ENCODE results near the gene KAZN. TPM values are rescaled to one million over a fixed set of nuclear protein-coding genes. Genes with fewer than 3 reads are reported as not detected.

Gene KAZN
- polyA plus RNA-seq, 1 of the 3 experiments (the other 2 are of a cell fraction), result 6.8 TPM

DNA sequence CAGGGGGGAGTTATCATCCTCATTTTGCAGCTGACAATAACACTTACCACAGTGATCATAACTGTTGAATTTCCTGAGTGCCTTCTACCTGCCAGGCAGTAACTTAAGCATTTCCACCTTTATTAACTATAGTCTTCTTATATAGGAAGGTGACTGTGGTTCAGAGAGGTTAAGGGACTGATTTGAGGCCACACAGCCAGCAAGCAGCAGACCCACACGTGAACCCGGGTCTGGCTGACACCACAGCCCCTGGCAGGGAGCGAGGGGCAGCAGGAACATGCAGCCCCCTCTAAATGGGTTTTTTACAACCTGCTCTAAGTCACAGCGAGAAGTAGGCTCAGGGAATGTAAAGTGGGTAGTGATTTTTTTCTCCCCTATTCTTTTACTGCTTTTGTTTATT is 248.2 kb downstream of the KAZN start:
- Histone ChIP-seq H3K27me3 (ENCODE audit: insufficient read depth) (no peaks in the 10 kb centered on the region), H3F3A (replicated peaks; ENCODE audit: insufficient read depth) (no peaks in the 10 kb centered on the region), H3K27ac (ENCODE audit: low read depth in 2 of 2, low read length in 1 of 2) (no peak overlapping the region), H3K9me3 (no peaks in the 10 kb centered on the region), H3K9me2 (no peaks in the 10 kb centered on the region), H4K20me1 (ENCODE audit: insufficient read depth) (no peaks in the 10 kb centered on the region), H3K79me2 (ENCODE audit: insufficient read depth) (no peaks in the 10 kb centered on the region), H3K36me3 (replicated peaks in 1 of 2; ENCODE audit: control insufficient read depth in 1 of 2, insufficient read depth in 2 of 2, low read length in 1 of 2) (no peaks in the 10 kb centered on the region), H3K4me1 (ENCODE audit: control insufficient read depth in 1 of 2, insufficient read depth in 2 of 2, low read depth in 1 of 2, low read length in 1 of 2) (no peaks in the 10 kb centered on the region; a peak in 1 of 4 replicates), H3K9ac (no peak overlapping the region), H3K4me3 (ENCODE audit: low read depth in 2 of 2, low read length in 1 of 2) (no peak overlapping the region), H2AFZ (ENCODE audit: low read depth) (no peak overlapping the region), H3K4me2 (no peak overlapping the region)
- ChIA-PET POLR2A (interaction anchor here (0.7 kb wide), 1 partner anchor 122 kb away, joined by 3 read pairs; no protein-coding TSS in a partner anchor), CTCF (no interaction called here)
- WGBS (ENCODE audit: low lambda C conversion rate), result 14% methylated on average over 4 of the region's 4 CpGs
- no peak for DNase-seq
- TF ChIP-seq, protein P1, sequence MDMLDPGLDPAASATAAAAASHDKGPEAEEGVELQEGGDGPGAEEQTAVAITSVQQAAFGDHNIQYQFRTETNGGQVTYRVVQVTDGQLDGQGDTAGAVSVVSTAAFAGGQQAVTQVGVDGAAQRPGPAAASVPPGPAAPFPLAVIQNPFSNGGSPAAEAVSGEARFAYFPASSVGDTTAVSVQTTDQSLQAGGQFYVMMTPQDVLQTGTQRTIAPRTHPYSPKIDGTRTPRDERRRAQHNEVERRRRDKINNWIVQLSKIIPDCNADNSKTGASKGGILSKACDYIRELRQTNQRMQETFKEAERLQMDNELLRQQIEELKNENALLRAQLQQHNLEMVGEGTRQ (IDR thresholded peaks at IDR 0.05; ENCODE audit: borderline replicate concordance, low read depth, low read length), result no peak
- TF ChIP-seq ZBTB33 (IDR thresholded peaks at IDR 0.05; ENCODE audit: borderline replicate concordance, low read depth) (no peak), CHD2 (IDR thresholded peaks at IDR 0.05; ENCODE audit: low read length, partially characterized antibody) (no peak), RXRA (IDR thresholded peaks at IDR 0.05; ENCODE audit: borderline replicate concordance, low read depth) (no peak)

- no peak for TF ChIP-seq RXRA (IDR thresholded peaks at IDR 0.05; ENCODE audit: borderline replicate concordance, low read depth)
- DNase-seq, result no peak
- Histone ChIP-seq H3K27ac (ENCODE audit: low read depth in 2 of 2, low read length in 1 of 2) (no peak overlapping the region), H3K9ac (no peak overlapping the region), H3K9me3 (no peaks in the 10 kb centered on the region), H3K27me3 (ENCODE audit: insufficient read depth) (no peaks in the 10 kb centered on the region), H3K4me2 (no peak overlapping the region), H3K4me1 (ENCODE audit: control insufficient read depth in 1 of 2, insufficient read depth in 2 of 2, low read depth in 1 of 2, low read length in 1 of 2) (peaks cover 0 to 5% of the 10 kb centered on the region in 2 experiments; a peak in 1 of 4 replicates), H3K4me3 (ENCODE audit: low read depth in 2 of 2, low read length in 1 of 2) (no peak overlapping the region), H2AFZ (ENCODE audit: low read depth) (no peak overlapping the region), H3F3A (replicated peaks; ENCODE audit: insufficient read depth) (no peaks in the 10 kb centered on the region), H3K36me3 (replicated peaks in 1 of 2; ENCODE audit: control insufficient read depth in 1 of 2, insufficient read depth in 2 of 2, low read length in 1 of 2) (no peaks in the 10 kb centered on the region), H3K9me2 (no peaks in the 10 kb centered on the region), H4K20me1 (ENCODE audit: insufficient read depth) (no peaks in the 10 kb centered on the region), H3K79me2 (ENCODE audit: insufficient read depth) (no peaks in the 10 kb centered on the region)
- POLR2A ChIA-PET, result no interaction called here
- CTCF ChIA-PET, result interaction anchor here (1.0 kb wide), 1 partner anchor 12 kb away, joined by 3 read pairs; no protein-coding TSS in a partner anchor
- 58% methylated on average over 6 of the region's 6 CpGs for WGBS (ENCODE audit: low lambda C conversion rate)
Measured at GRCh38 chr1:14848203-14848602, 249.7 kb downstream of the KAZN start.

DNA sequence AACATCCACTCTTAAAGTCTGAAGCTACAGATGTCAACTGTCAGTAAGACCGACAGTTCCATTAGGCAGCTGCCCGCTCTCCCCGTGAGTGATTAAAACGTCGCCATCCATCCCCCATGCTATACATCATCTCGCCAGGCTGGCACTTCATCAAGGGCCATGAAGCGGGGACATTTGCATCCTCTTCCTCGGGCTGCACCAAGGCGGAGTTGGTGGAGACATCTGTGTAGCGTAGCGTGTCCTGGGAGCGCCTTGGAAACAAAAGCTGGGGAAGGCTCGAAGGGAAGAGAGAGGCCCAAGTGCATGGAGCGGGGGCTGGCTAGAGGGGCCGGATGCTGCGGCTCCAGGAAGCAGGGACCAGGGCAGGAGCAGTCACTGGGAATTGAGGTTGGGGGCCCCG is 250.1 kb downstream of the KAZN start:
- H3K9ac ChIP-seq, result no peak overlapping the region
- ChIA-PET POLR2A (no interaction called here), CTCF (interaction anchor here (1.0 kb wide), 1 partner anchor 12 kb away, joined by 3 read pairs; no protein-coding TSS in a partner anchor)
- no peak overlapping the region for H3K4me3 ChIP-seq (ENCODE audit: low read depth in 2 of 2, low read length in 1 of 2)
- no peaks in the 10 kb centered on the region for H3K36me3 ChIP-seq (replicated peaks in 1 of 2; ENCODE audit: control insufficient read depth in 1 of 2, insufficient read depth in 2 of 2, low read length in 1 of 2)
- H3F3A ChIP-seq (replicated peaks; ENCODE audit: insufficient read depth), result no peaks in the 10 kb centered on the region
- DNase-seq, result no peak
- H3K27me3 ChIP-seq (ENCODE audit: insufficient read depth), result no peaks in the 10 kb centered on the region
- no peaks in the 10 kb centered on the region for H3K9me2 ChIP-seq
- H3K4me2 ChIP-seq, result no peak overlapping the region
- H3K27ac ChIP-seq (ENCODE audit: low read depth in 2 of 2, low read length in 1 of 2), result no peak overlapping the region
- H4K20me1 ChIP-seq (ENCODE audit: insufficient read depth), result no peaks in the 10 kb centered on the region
- H3K4me1 ChIP-seq (ENCODE audit: control insufficient read depth in 1 of 2, insufficient read depth in 2 of 2, low read depth in 1 of 2, low read length in 1 of 2), result peaks cover 0 to 5% of the 10 kb centered on the region in 2 experiments; a peak in 1 of 4 replicates
- H3K79me2 ChIP-seq (ENCODE audit: insufficient read depth), result no peaks in the 10 kb centered on the region
- 50% methylated on average over 16 of the region's 17 CpGs for WGBS (ENCODE audit: low lambda C conversion rate)
- H3K9me3 ChIP-seq, result no peaks in the 10 kb centered on the region
- TF ChIP-seq NFIC (IDR thresholded peaks at IDR 0.05; ENCODE audit: borderline replicate concordance) (no peak), EZH2phosphoT487 (IDR thresholded peaks at IDR 0.05; ENCODE audit: borderline replicate concordance, low read depth) (no peak)
- no peak overlapping the region for H2AFZ ChIP-seq (ENCODE audit: low read depth)
